ENCODE data around the gene HECTD1.
"Not testable (repeated sequence)": the region's sequence is repeated elsewhere in the genome, so short reads cannot be mapped to it uniquely, and the experiment has no call there.

Gene HECTD1

GRCh38 chr14:31194661-31195060 is 12.9 kb downstream of the HECTD1 start:
- FAIRE-seq (no peak), DNase-seq (ENCODE audit: insufficient read length, low spot score) (no peak)
- no peak for TF ChIP-seq POLR2A (IDR thresholded peaks at IDR 0.05; ENCODE audit: low read depth, low read length)

DNA sequence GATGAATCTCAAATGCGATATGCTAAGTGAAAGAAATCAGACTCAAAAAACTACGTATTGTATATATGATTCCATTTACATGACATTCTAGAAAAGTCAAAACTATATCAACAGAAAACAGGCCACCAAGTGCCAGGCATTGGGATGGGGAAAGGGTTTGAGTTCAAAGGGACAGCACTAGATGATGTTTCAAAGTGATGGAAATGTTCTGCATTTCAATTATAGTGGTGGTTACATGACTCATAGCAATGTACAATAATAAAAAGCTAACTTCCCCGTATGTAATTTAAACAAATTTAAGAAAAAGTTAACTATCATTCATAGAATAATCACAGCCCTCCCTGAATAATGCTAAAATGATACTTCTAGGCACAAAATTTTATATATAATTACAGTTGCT is 13.5 kb downstream of the HECTD1 start:
- no peak for DNase-seq (ENCODE audit: insufficient read length, low spot score)
- TF ChIP-seq POLR2A (IDR thresholded peaks at IDR 0.05; ENCODE audit: low read depth, low read length): no peak
- FAIRE-seq: peak; percentile 61

- not testable (repeated sequence) for FAIRE-seq; DNase-seq (ENCODE audit: insufficient read length, low spot score)
These were observed 15.0 kb downstream of the HECTD1 start for GRCh38 chr14:31192544-31192943.

GRCh38 chr14:31190717-31191263 is 16.8 kb downstream of the HECTD1 start:
- FAIRE-seq: no peak
- TF ChIP-seq POLR2A (IDR thresholded peaks at IDR 0.05; ENCODE audit: low read depth, low read length): no peak

GRCh38 chr14:31190219-31190603 is 17.4 kb downstream of the HECTD1 start:
- TF ChIP-seq POLR2A (IDR thresholded peaks at IDR 0.05; ENCODE audit: low read depth, low read length): no peak
- DNase-seq (ENCODE audit: insufficient read length, low spot score) (no peak), FAIRE-seq (no peak)

More at GRCh38 chr14:31190717-31191263, 16.8 kb downstream of the HECTD1 start:
- no peak for DNase-seq (ENCODE audit: insufficient read length, low spot score)

DNA sequence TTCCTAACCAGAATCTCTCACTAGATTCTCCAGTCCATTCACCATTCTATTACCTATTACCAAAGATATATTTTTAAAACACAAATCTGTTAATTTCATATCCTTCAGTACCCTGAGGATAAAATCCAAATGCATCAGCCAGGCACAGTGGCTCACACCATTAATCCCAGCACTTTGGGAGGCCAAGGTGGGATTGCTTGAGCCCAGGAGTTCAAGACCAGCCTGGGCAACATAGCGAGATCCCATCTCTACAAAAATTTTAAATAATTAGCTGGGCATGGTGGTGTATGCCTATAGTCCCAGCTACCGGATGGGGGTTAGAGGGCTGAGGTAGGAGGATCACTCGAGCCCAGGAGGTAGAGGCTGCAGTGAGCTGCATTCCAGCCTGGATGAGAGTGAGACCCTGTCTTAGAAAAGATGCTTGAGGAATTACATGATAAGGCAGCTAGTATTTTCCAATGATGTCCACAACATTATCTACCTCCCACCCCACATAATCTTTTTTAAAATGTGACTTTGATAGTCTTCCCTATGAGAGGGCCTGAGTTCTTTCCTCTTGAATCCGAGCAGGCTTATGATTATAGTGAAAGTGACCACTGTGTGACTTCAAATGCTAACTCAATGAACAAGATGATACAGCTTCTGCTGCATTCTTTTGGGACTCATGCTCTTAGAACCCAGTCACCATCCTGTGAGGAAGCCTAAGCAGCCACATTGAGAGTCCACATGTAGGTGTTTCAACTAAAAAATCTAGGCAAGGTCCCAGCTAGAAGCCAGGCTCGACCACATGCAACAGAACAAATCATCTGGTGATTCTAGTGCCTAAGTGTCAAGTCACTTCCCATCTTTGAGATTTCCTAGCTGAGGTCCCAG is 18.0 kb downstream of the HECTD1 start:
- no peak for FAIRE-seq
- no peak for DNase-seq (ENCODE audit: insufficient read length, low spot score)
- TF ChIP-seq POLR2A (IDR thresholded peaks at IDR 0.05; ENCODE audit: low read depth, low read length): no peak

DNA sequence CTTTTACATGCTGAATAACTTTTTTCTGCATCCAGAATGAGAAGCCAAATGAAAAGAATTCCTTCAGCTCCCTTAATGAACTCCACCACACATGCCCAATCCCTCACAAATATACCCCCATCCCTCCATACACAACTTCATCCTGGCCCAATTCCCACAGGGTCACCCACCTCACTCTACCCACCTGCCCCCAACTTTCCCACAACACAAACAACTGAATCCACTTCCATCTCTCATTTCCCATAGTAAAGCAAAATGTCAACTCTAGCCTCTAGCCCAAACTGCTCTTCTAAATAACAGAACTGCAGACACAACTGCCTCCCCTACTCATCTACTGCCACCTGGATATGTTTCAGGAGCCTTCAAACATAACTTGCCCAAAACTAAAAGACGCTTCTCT is 18.8 kb downstream of the HECTD1 start:
- DNase-seq (ENCODE audit: insufficient read length, low spot score): no peak
- FAIRE-seq: no peak
- no peak for TF ChIP-seq POLR2A (IDR thresholded peaks at IDR 0.05; ENCODE audit: low read depth, low read length)

DNA sequence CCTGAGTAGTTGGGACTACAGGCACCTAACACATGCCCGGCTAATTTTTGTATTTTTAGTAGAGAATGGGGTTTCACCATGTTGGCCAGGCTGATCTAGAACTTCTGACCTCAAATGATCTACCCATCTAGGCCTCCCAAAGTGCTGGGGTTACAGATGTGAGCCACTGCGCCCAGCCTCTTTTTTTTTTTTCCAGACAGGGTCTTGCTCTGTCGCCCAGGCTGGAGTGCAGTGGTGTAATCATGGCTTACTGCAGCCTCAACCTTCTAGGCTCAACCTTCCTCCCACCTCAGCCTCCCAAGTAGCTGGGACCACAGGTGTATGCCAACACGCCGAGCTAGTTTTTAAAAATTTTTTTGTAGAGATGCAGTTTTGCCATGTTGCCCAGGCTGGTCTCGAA is 25.6 kb downstream of the HECTD1 start:
- FAIRE-seq; DNase-seq (ENCODE audit: insufficient read length, low spot score): not testable (repeated sequence)

- FAIRE-seq (no peak), DNase-seq (ENCODE audit: insufficient read length, low spot score) (no peak)
- TF ChIP-seq POLR2A (IDR thresholded peaks at IDR 0.05; ENCODE audit: low read depth, low read length): no peak
These were observed 26.3 kb downstream of the HECTD1 start for GRCh38 chr14:31181271-31181670.

DNA sequence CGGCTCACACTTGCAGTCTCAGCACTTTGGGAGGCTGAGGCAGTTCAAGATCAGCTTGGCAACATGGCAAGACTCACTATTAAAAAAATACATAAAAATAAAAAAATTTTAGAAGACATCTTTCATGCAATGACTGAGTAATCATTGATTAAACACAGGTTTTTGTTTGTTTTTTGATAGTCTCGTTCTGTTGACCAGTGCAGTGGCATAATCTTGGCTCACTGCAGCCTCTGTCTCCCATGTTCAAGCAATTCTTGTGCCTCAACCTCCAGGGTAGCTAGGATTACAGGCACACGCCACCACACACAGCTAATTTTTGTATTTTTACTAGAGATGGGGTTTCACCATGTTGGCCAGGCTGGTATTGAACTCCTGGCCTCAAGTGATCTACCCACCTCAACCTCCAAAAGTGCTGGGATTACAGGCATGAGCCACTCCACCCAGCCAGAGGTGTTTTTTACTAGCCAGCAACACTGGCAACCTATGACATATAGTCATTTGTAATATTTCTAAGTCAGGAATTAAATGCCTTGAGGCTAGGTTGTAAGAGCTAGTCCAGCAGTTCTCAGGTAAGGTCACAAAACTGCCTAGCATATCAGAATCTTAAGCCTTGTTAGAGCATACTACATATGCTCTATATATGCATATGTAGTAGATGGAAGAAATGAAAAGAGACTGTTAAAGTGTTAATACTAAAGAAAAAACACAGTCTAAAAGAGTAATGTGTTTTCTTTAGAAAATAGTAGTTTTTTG is 27.1 kb downstream of the HECTD1 start:
- FAIRE-seq: no peak

GRCh38 chr14:31174433-31174832 is 33.2 kb downstream of the HECTD1 start:
- FAIRE-seq (no peak), DNase-seq (ENCODE audit: insufficient read length, low spot score) (no peak)
- no peak for TF ChIP-seq POLR2A (IDR thresholded peaks at IDR 0.05; ENCODE audit: low read depth, low read length)

More for the DNA sequence above, 27.1 kb downstream of the HECTD1 start:
- no peak for TF ChIP-seq POLR2A (IDR thresholded peaks at IDR 0.05; ENCODE audit: low read depth, low read length)
- no peak for DNase-seq (ENCODE audit: insufficient read length, low spot score)

DNA sequence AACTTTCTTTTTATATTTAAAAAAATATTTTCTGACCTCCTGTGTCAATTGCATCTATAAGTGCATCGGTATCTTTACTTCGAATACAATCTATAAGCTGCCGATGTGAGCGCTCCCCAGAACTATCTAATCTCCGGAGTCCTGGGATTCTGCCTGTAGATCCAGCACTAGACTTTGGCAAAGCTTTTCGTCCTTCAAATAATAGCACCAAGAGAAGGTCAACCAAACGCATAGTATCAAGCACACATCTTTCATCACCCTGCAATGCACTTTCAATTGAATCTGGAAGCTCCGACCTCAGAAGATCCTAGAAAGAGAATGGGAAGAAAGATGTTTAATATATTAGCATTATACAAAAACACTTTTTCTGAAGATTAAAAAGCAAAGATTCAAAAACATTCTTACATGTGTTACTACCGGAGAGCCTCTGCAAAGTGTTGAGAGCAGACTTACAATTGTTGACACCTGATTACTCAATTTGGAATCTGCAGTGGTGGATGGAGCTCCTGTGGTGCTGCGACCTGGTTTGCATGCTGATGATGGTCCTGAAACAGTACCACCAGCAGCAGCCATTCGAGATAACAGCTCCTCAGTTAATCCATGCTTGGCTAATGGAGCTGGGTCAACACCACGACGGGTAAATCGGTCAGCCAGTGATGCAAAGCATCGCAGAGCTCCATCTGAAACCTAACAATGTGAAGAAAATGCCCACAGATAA is 34.3 kb downstream of the HECTD1 start:
- FAIRE-seq: no peak
- no peak for DNase-seq (ENCODE audit: insufficient read length, low spot score)
- TF ChIP-seq POLR2A (IDR thresholded peaks at IDR 0.05; ENCODE audit: low read depth, low read length): no peak

DNA sequence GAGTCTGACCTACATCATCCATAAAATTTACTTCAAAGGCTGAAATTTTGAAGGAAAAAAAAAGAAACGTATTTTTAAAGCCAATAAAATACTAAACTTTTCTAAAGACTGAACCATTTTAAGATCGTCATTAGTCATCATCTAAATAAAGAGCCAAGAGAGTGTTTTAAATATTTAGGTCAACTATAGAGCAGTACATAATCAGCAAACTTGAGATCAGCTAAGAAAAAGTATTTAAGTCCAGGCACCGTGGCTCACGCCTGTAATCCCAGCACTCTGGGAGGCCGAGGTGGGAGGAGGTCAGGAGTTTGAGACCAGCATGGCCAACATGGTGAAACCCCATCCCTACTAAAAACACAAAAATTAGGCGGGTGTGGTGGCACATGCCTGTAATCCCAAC is 35.5 kb downstream of the HECTD1 start:
- FAIRE-seq: no peak
- TF ChIP-seq POLR2A (IDR thresholded peaks at IDR 0.05; ENCODE audit: low read depth, low read length): no peak

DNA sequence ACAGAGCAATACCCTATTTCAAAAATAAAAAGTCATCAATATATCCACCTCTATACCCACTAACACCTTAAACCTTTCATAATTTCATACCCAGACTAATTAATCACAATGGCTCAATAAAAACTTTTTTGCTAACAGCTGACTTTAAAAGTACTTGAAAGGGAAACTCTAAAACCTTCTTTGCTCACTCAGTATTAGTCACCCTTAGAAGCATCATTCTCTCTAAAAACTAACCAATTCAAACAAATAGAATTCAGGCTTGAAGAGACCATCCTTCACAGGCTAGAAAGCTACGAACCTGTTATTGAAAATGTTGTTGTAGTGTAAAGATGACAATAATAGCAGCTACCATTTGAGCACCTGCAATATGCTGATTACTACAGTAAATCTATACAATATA is 37.2 kb downstream of the HECTD1 start:
- no peak for TF ChIP-seq POLR2A (IDR thresholded peaks at IDR 0.05; ENCODE audit: low read depth, low read length)
- no peak for DNase-seq (ENCODE audit: insufficient read length, low spot score)
- no peak for FAIRE-seq

More for the DNA sequence above, 35.5 kb downstream of the HECTD1 start:
- no peak for DNase-seq (ENCODE audit: insufficient read length, low spot score)

Data from H54 (cell line).